Body of pancreas (tissue), 4 donors: ENCODE data around the gene C1RL.

ENCODE experiments used
- POLR2A ChIP-seq, 3 donors: fragments of 450-650 bp; IDR thresholded peaks; one replicate each; pipeline ENCODE4 v1.6.1; 2016; ENCODE audit warnings: antibody characterized with exemption in 3 of 3, mild to moderate bottlenecking in 2 of 3
- TF ChIP-seq, protein P1 (sequence below), 7 experiments: fragments of 450-650 bp in 4 of 7; fragments of 200-600 bp in 3 of 7; sonication (generic) in 3 of 7; IDR thresholded peaks; one replicate each; pipeline ENCODE4 v1.5.1; 2016 to 2019; ENCODE audit warnings: antibody characterized with exemption in 7 of 7

- TF ChIP-seq, protein P1, sequence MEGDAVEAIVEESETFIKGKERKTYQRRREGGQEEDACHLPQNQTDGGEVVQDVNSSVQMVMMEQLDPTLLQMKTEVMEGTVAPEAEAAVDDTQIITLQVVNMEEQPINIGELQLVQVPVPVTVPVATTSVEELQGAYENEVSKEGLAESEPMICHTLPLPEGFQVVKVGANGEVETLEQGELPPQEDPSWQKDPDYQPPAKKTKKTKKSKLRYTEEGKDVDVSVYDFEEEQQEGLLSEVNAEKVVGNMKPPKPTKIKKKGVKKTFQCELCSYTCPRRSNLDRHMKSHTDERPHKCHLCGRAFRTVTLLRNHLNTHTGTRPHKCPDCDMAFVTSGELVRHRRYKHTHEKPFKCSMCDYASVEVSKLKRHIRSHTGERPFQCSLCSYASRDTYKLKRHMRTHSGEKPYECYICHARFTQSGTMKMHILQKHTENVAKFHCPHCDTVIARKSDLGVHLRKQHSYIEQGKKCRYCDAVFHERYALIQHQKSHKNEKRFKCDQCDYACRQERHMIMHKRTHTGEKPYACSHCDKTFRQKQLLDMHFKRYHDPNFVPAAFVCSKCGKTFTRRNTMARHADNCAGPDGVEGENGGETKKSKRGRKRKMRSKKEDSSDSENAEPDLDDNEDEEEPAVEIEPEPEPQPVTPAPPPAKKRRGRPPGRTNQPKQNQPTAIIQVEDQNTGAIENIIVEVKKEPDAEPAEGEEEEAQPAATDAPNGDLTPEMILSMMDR (IDR thresholded peaks at IDR 0.05): no peak
- no peak for TF ChIP-seq POLR2A (IDR thresholded peaks at IDR 0.05)
Measured at GRCh38 chr12:7123806-7124522, 14.9 kb upstream of the C1RL start.
